Raji (cell line): Measurements from ENCODE around the gene DAPK1.

ENCODE experiments used
- POLR2A ChIP-seq: IDR thresholded peaks from 2 replicates; pipeline ENCODE4 v1.6.1; 2011; ENCODE audit warnings: low read depth, low read length, control low read depth; ENCODE audit not compliant: insufficient read depth

Gene DAPK1

GRCh38 chr9:87490225-87490624 lies 7.4 kb upstream of the DAPK1 start:
- TF ChIP-seq POLR2A: no peak

GRCh38 chr9:87490907-87491306 lies 6.8 kb upstream of the DAPK1 start:
- no peak for TF ChIP-seq POLR2A

- no peak for TF ChIP-seq POLR2A
Measured at GRCh38 chr9:87491523-87491922, 6.1 kb upstream of the DAPK1 start.

- TF ChIP-seq POLR2A: no peak
Measured at GRCh38 chr9:87492642-87493041, 5.0 kb upstream of the DAPK1 start.

GRCh38 chr9:87494970-87495471 lies 2.6 kb upstream of the DAPK1 start:
- TF ChIP-seq POLR2A: no peak

- no peak for TF ChIP-seq POLR2A
Measured at GRCh38 chr9:87497080-87497603, 525 bp upstream of the DAPK1 start.

- TF ChIP-seq POLR2A: no peak
Measured at GRCh38 chr9:87498046-87498810, 561 bp downstream of the DAPK1 start.

- no peak for TF ChIP-seq POLR2A
Measured at GRCh38 chr9:87498811-87499360, 1.2 kb downstream of the DAPK1 start.

- TF ChIP-seq POLR2A: no peak
Measured at GRCh38 chr9:87499424-87500017, 1.9 kb downstream of the DAPK1 start.

GRCh38 chr9:87500491-87501270 lies 3.0 kb downstream of the DAPK1 start:
- no peak for TF ChIP-seq POLR2A

GRCh38 chr9:87501806-87502205 lies 4.1 kb downstream of the DAPK1 start:
- TF ChIP-seq POLR2A: no peak

GRCh38 chr9:87502391-87503221 lies 4.9 kb downstream of the DAPK1 start:
- TF ChIP-seq POLR2A: no peak

- TF ChIP-seq POLR2A: no peak
Measured at GRCh38 chr9:87503430-87503829, 5.8 kb downstream of the DAPK1 start.

GRCh38 chr9:87503927-87504326 lies 6.3 kb downstream of the DAPK1 start:
- no peak for TF ChIP-seq POLR2A

- TF ChIP-seq POLR2A: no peak
Measured at GRCh38 chr9:87504938-87505337, 7.3 kb downstream of the DAPK1 start.
